ENCODE measurements around the gene ATF4.

GRCh38 chr22:39568278-39568981 is 48.1 kb downstream of the ATF4 start:
- TF ChIP-seq CTCF (conservative IDR thresholded peaks at IDR 0.05; ENCODE audit: low read length): no peak
- TF ChIP-seq EZH2phosphoT487 (IDR thresholded peaks at IDR 0.05; ENCODE audit: borderline replicate concordance): no peak

All from Loucy (cell line).